A549 treated with RU486 at 1 μM for 4 hours (cell line): ENCODE results near the gene ERI2. TPM values are rescaled to one million over a fixed set of nuclear protein-coding genes. Genes with fewer than 3 reads are reported as not detected.

Source experiments
- total RNA-seq: library from RNA; stranded (reverse); fragments of 200-300 nt; extraction: Qiagen RNA extraction; gene quantifications from 5 replicates; pipeline ENCODE4 v1.2.3, GENCODE V29; 2022; ENCODE audit warnings: low read depth

The ERI2 gene
- 9.2 to 13.5 TPM (median 13.0 TPM) in 5 replicates for total RNA-seq

DNA sequence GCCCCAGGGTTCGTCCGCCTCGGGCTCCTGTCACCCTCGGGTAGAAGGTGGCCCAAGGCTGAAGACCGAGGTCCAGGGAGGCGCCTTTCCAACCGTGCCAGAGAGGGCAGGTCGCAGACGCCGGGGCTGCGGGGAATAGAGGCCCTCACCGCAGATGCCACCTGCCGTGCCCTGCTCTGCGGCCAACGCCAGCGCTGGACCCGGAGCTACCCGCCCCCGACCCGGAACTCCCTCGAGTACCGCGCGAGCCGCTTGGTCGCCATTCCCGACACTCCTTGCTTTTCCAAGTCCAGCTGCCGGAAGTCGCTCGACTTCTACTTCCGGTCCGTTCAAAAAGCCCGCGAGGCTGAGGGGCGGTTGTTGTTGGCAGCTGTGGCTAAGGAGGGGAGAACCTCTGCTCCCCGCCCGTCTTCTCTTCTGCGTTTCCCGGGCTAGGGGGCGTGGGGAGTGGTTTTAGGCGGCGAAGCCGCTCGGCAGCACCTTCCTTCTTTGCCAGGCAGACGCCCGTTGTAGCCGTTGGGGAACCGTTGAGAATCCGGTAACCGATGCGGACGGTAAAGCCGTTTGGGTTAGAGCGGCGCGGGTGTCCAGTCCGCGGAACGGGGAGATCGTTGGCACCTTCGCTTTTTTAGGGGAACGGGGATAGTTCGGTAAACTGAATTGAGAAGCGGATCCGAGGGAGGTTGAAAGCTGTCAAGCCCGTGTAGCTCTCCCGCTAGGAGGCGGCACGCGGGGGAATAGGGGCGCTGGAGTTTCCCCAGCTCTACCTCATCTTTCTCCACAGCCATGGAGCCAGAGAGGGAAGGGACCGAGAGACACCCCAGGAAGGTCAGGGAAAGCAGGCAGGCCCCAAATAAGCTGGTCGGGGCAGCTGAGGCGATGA lies at the start of gene ERI2, which contains the start of gene REXO5:
TSS of gene ERI2 (minus strand) at position 305 of the 883 bp plus-strand sequence. CDS start at position 263, 42 bp downstream.
TSS of gene REXO5 (plus strand) at position 360 of the 883 bp plus-strand sequence. CDS start at position 787, 427 bp downstream.

GRCh38 chr16:20763461-20764232 lies 42.6 kb downstream of the ERI2 start, which contains the start of gene ACSM3:
Gene ACSM3, plus strand, starts transcription at chr16:20764014. Its CDS starts 6,021 bp downstream, at chr16:20770035.

Other genes starting within 250 kb of the ERI2 start
- not detected in 5 replicates for gene ACSM2B, start 230.1 kb downstream of the ERI2 start, total RNA-seq
- not detected in 5 replicates for gene ACSM1, start 108.8 kb downstream of the ERI2 start, total RNA-seq
- 14.8 to 28.0 TPM (median 24.4 TPM) in 5 replicates for gene THUMPD1, start 64.7 kb downstream of the ERI2 start, total RNA-seq
- gene ACSM3, start 42.5 kb downstream of the ERI2 start, total RNA-seq, result 4.1 to 4.7 TPM (median 4.5 TPM) in 5 replicates
- gene REXO5, start 55 bp upstream of the ERI2 start, total RNA-seq, result 3.7 to 4.4 TPM (median 3.9 TPM) in 5 replicates
- 4.2 to 5.2 TPM (median 4.4 TPM) in 5 replicates for gene DCUN1D3, start 93.9 kb upstream of the ERI2 start, total RNA-seq
- 26.9 to 35.5 TPM (median 28.8 TPM) in 5 replicates for gene LYRM1, start 94.3 kb upstream of the ERI2 start, total RNA-seq